OCI-LY1 (cell line): Measurements from ENCODE around the gene TBXAS1.

Experiments
- H2AFZ ChIP-seq: fragments of 200-600 bp; sonication (generic), shearing (Covaris generic); 2 replicates; pipeline ENCODE4 v1.6.0; 2014; ENCODE audit warnings: antibody characterized with exemption, mild to moderate bottlenecking, low read length
- H3F3A ChIP-seq: fragments of 200-600 bp; sonication (generic), shearing (Covaris generic); 2 replicates; pipeline ENCODE4 v1.6.0; 2014; ENCODE audit warnings: mild to moderate bottlenecking, antibody characterized with exemption, low read length, moderate library complexity; ENCODE audit not compliant: insufficient read depth
- H3K27ac ChIP-seq: fragments of 200-600 bp; sonication (generic); 2 replicates; pipeline ENCODE4 v1.5.1; 2014; ENCODE audit warnings: low read length, mixed run types, mild to moderate bottlenecking, low read depth; ENCODE audit not compliant: poor library complexity, severe bottlenecking
- H3K27me3 ChIP-seq: fragments of 200-600 bp; sonication (generic); 2 replicates; pipeline ENCODE4 v1.6.0; 2014; ENCODE audit warnings: antibody characterized with exemption, mild to moderate bottlenecking, low read length, moderate library complexity; ENCODE audit not compliant: insufficient read depth
- H3K36me3 ChIP-seq: fragments of 200-600 bp; sonication (generic); 2 replicates; pipeline ENCODE4 v1.6.1; 2014; ENCODE audit warnings: mild to moderate bottlenecking, antibody characterized with exemption, low read length, moderate library complexity, mixed read lengths; ENCODE audit not compliant: insufficient read depth
- H3K4me1 ChIP-seq: fragments of 200-600 bp; sonication (generic); 2 replicates; pipeline ENCODE4 v1.5.1; 2014; ENCODE audit warnings: mild to moderate bottlenecking, low read length, moderate library complexity; ENCODE audit not compliant: insufficient read depth, severe bottlenecking
- H3K4me2 ChIP-seq: fragments of 200-600 bp; sonication (generic), shearing (Covaris generic); 2 replicates; pipeline ENCODE4 v1.6.1; 2014; ENCODE audit warnings: low read length
- H3K4me3 ChIP-seq: fragments of 200-600 bp; sonication (generic); 2 replicates; pipeline ENCODE4 v1.5.1; 2014; ENCODE audit warnings: low read length, low read depth, mild to moderate bottlenecking, mixed read lengths; ENCODE audit not compliant: poor library complexity, severe bottlenecking
- H3K79me2 ChIP-seq: fragments of 200-600 bp; shearing (Covaris generic); 2 replicates; pipeline ENCODE4 v1.6.1; 2016; ENCODE audit warnings: mixed run types, low read length, mixed read lengths; ENCODE audit not compliant: insufficient read depth
- H3K9ac ChIP-seq: fragments of 200-600 bp; sonication (generic), shearing (Covaris generic); 2 replicates; pipeline ENCODE4 v1.6.1; 2014; ENCODE audit warnings: mild to moderate bottlenecking, low read length, mixed read lengths
- H3K9me2 ChIP-seq: fragments of 200-600 bp; sonication (generic), shearing (Covaris generic); 2 replicates; pipeline ENCODE4 v1.6.1; 2014; ENCODE audit warnings: low read depth, mild to moderate bottlenecking, low read length, mixed read lengths
- H3K9me3 ChIP-seq: fragments of 200-600 bp; shearing (Covaris generic); 2 replicates; pipeline ENCODE4 v1.6.1; 2014; ENCODE audit warnings: low read length, mixed read lengths
- H4K20me1 ChIP-seq: fragments of 200-600 bp; sonication (generic), shearing (Covaris generic); 2 replicates; pipeline ENCODE4 v1.6.0; 2016; ENCODE audit warnings: mild to moderate bottlenecking, low read length; ENCODE audit not compliant: insufficient read depth
- CTCF ChIP-seq: fragments of 200-600 bp; sonication (generic), shearing (Covaris generic); IDR thresholded peaks from 2 replicates; pipeline ENCODE4 v1.5.1; 2017; ENCODE audit warnings: mild to moderate bottlenecking, antibody characterized with exemption, low read length, moderate library complexity, mixed read lengths
- EZH2 ChIP-seq: fragments of 200-600 bp; sonication (generic), shearing (Covaris generic); IDR thresholded peaks from 2 replicates; pipeline ENCODE4 v1.8.0; 2017; ENCODE audit warnings: borderline replicate concordance, mixed run types, mild to moderate bottlenecking, antibody characterized with exemption, low read length, moderate library complexity, mixed read lengths

The TBXAS1 gene

GRCh38 chr7:140045697-140046096, 216.6 kb downstream of the TBXAS1 start:
- no peak for TF ChIP-seq CTCF
- TF ChIP-seq EZH2: no peak
- Histone ChIP-seq H2AFZ (no peak overlapping the region), H3K27me3 (no peaks in the 10 kb centered on the region), H3K9ac (no peak overlapping the region), H3K9me2 (no peaks in the 10 kb centered on the region), H3K4me3 (no peak overlapping the region), H3K79me2 (no peaks in the 10 kb centered on the region), H3K36me3 (peaks cover 37% of the 10 kb centered on the region), H3K27ac (no peak overlapping the region), H3F3A (no peaks in the 10 kb centered on the region), H3K9me3 (no peaks in the 10 kb centered on the region), H4K20me1 (no peaks in the 10 kb centered on the region), H3K4me1 (no peaks in the 10 kb centered on the region), H3K4me2 (no peak overlapping the region)

- Histone ChIP-seq H2AFZ (no peak overlapping the region), H3F3A (no peaks in the 10 kb centered on the region), H3K4me2 (no peak overlapping the region), H3K79me2 (no peaks in the 10 kb centered on the region), H3K9me3 (no peaks in the 10 kb centered on the region), H3K4me3 (no peak overlapping the region), H3K36me3 (peaks cover 29% of the 10 kb centered on the region), H3K27ac (no peak overlapping the region), H4K20me1 (no peaks in the 10 kb centered on the region), H3K27me3 (no peaks in the 10 kb centered on the region), H3K9me2 (no peaks in the 10 kb centered on the region), H3K9ac (no peak overlapping the region), H3K4me1 (no peaks in the 10 kb centered on the region)
- TF ChIP-seq CTCF (no peak), EZH2 (no peak)
Measured at GRCh38 chr7:140047197-140047596, 218.1 kb downstream of the TBXAS1 start.

- no peaks in the 10 kb centered on the region for H4K20me1 ChIP-seq
Measured at GRCh38 chr7:140048138-140048537, 219.1 kb downstream of the TBXAS1 start.

More at GRCh38 chr7:140048138-140048537, 219.1 kb downstream of the TBXAS1 start:
- Histone ChIP-seq H3K9me2 (no peaks in the 10 kb centered on the region), H3K36me3 (peaks cover 38% of the 10 kb centered on the region), H3K4me3 (no peak overlapping the region), H3K9ac (no peak overlapping the region), H2AFZ (no peak overlapping the region), H3K9me3 (no peaks in the 10 kb centered on the region), H3K27me3 (no peaks in the 10 kb centered on the region), H3K4me1 (no peaks in the 10 kb centered on the region), H3F3A (no peaks in the 10 kb centered on the region; the same call in 1 of the 2 replicates), H3K4me2 (no peak overlapping the region), H3K79me2 (no peaks in the 10 kb centered on the region), H3K27ac (no peak overlapping the region)
- TF ChIP-seq EZH2 (no peak), CTCF (no peak)
